Activated CD8-positive, alpha-beta T cell treated with anti-CD3 and anti-CD28 coated beads for 36 hours (primary cell): ENCODE results near the gene DDX5. TPM values are rescaled to one million over a fixed set of nuclear protein-coding genes. Genes with fewer than 3 reads are reported as not detected.

Source experiments
- ATAC-seq: fragments of 200-7000 bp; cut with Tn5 transposase; one replicate; pipeline ENCODE4 v1.10.0; 2021; ENCODE audit warnings: mild to moderate bottlenecking, moderate library complexity
- CTCF ChIA-PET: fragments of 350-600 bp; sonication (Branson Sonifier 250); formaldehyde crosslinking; loops from one replicate; lab custom pipeline; 2021; ENCODE audit warnings: antibody characterized with exemption; lab: Charles Lee
- POLR2A ChIA-PET: fragments of 350-600 bp; sonication (Branson Sonifier 250); formaldehyde crosslinking; loops from one replicate; lab custom pipeline; 2021; ENCODE audit warnings: antibody characterized with exemption; lab: Charles Lee
- DNase-seq: peaks from one replicate; pipeline ENCODE4 v3.0.0-alpha.2; 2020
- H3K27ac Mint-ChIP-seq: one replicate; pipeline ENCODE4 v1.8.0; 2021; ENCODE audit warnings: mild to moderate bottlenecking, mixed read lengths
- H3K27me3 Mint-ChIP-seq: one replicate; pipeline ENCODE4 v1.8.0; 2021; ENCODE audit warnings: mixed read lengths
- H3K36me3 Mint-ChIP-seq: one replicate; pipeline ENCODE4 v1.8.0; 2021; ENCODE audit warnings: low read depth, mixed read lengths
- H3K4me1 Mint-ChIP-seq: one replicate; pipeline ENCODE4 v1.8.0; 2021; ENCODE audit warnings: low read depth, mixed read lengths
- H3K4me3 Mint-ChIP-seq: one replicate; pipeline ENCODE4 v1.8.0; 2021; ENCODE audit warnings: mild to moderate bottlenecking, moderate library complexity, mixed read lengths
- H3K9me3 Mint-ChIP-seq: one replicate; pipeline ENCODE4 v1.8.0; 2021; ENCODE audit warnings: mixed read lengths
- CTCF ChIP-seq: fragments of 200-600 bp; IDR thresholded peaks from one replicate; pipeline ENCODE4 v1.8.0; 2022; ENCODE audit warnings: antibody characterized with exemption, mild to moderate bottlenecking
- intact Hi-C: fragments of 100-400 bp; cut with micrococcal nuclease; formaldehyde crosslinking; loops from one replicate; pipeline ENCODE4 v1.10.0; 2022
- total RNA-seq, 2 experiments: library from RNA; stranded (reverse); gene quantifications; one replicate each; pipeline ENCODE4 v1.2.3, GENCODE V29; 2021

Gene DDX5
- total RNA-seq, 2 experiments from 2014 or later: 632 to 668 TPM

GRCh38 chr17:64546716-64547115, 40.6 kb upstream of the DDX5 start:
- Mint-ChIP-seq H3K4me1 (no peaks in the 10 kb centered on the region), H3K27me3 (no peaks in the 10 kb centered on the region), H3K27ac (peak overlapping the region; percentile 25), H3K36me3 (peaks cover 15% of the 10 kb centered on the region), H3K4me3 (no peak overlapping the region), H3K9me3 (no peaks in the 10 kb centered on the region)
- POLR2A ChIA-PET: interaction anchor here (1.3 kb wide), 1 partner anchor 40 kb away, joined by 5 read pairs; the partner anchor contains the start of genes CEP95 and DDX5
- CTCF ChIA-PET: interaction anchor here (1.2 to 1.6 kb wide), 3 partner anchors 8 to 103 kb away, joined by 3 to 7 read pairs (median 5); no protein-coding TSS in a partner anchor
- TF ChIP-seq CTCF: no peak
- ATAC-seq: no peak
- no peak for DNase-seq
- intact Hi-C loops: no loop called here

GRCh38 chr17:64544742-64545141, 38.7 kb upstream of the DDX5 start:
- ChIA-PET POLR2A (interaction anchor here (1.1 kb wide), 1 partner anchor 39 kb away, joined by 4 read pairs; the partner anchor contains the start of genes CEP95 and DDX5), CTCF (interaction anchor here (1.1 to 1.5 kb wide), 6 partner anchors 11 to 125 kb away, joined by 3 to 11 read pairs (median 4); no protein-coding TSS in a partner anchor)
- ATAC-seq (no peak), DNase-seq (no peak)
- Mint-ChIP-seq H3K36me3 (peaks cover 15% of the 10 kb centered on the region), H3K27me3 (no peaks in the 10 kb centered on the region), H3K27ac (no peak overlapping the region), H3K4me1 (no peaks in the 10 kb centered on the region), H3K9me3 (no peaks in the 10 kb centered on the region), H3K4me3 (no peak overlapping the region)
- TF ChIP-seq CTCF: no peak
- intact Hi-C loops: no loop called here

- TF ChIP-seq CTCF: no peak
- peaks cover 31% of the 10 kb centered on the region for H3K36me3 Mint-ChIP-seq
- ChIA-PET CTCF (interaction anchor here (1.4 kb wide), 1 partner anchor 109 kb away, joined by 6 read pairs; no protein-coding TSS in a partner anchor), POLR2A (interaction anchor here (0.9 to 1.2 kb wide), 2 partner anchors 10 to 55 kb away, joined by 3 to 5 read pairs; no protein-coding TSS in a partner anchor)
- no peaks in the 10 kb centered on the region for H3K27me3 Mint-ChIP-seq
- intact Hi-C loops: no loop called here
- H3K27ac Mint-ChIP-seq: peak overlapping the region; percentile 34
- H3K4me1 Mint-ChIP-seq: peaks cover 3% of the 10 kb centered on the region
- ATAC-seq (no peak), DNase-seq (no peak)
- H3K4me3 Mint-ChIP-seq: no peak overlapping the region
- H3K9me3 Mint-ChIP-seq: no peaks in the 10 kb centered on the region
Observed at GRCh38 chr17:64540118-64540776, 34.2 kb upstream of the DDX5 start.

- peak overlapping the region; percentile 33 for H3K27ac Mint-ChIP-seq
- ChIA-PET CTCF (interaction anchor here (1.0 to 1.8 kb wide), 4 partner anchors 28 to 118 kb away, joined by 3 to 6 read pairs (median 6); no protein-coding TSS in a partner anchor), POLR2A (interaction anchor here (0.7 to 1.2 kb wide), 4 partner anchors 13 to 111 kb away, joined by 4 to 5 read pairs (median 4); partner anchors contain the start of gene DDX5)
- no peaks in the 10 kb centered on the region for H3K27me3 Mint-ChIP-seq
- DNase-seq (no peak), ATAC-seq (no peak)
- peaks cover 33% of the 10 kb centered on the region for H3K36me3 Mint-ChIP-seq
- H3K4me3 Mint-ChIP-seq: no peak overlapping the region
- peaks cover 10% of the 10 kb centered on the region for H3K4me1 Mint-ChIP-seq
- no peak for TF ChIP-seq CTCF
- intact Hi-C loops: no loop called here
- no peaks in the 10 kb centered on the region for H3K9me3 Mint-ChIP-seq
Observed at GRCh38 chr17:64538508-64539130, 32.5 kb upstream of the DDX5 start.
